Motor neuron (in vitro differentiated cells): ENCODE measurements around the gene IMPACT. TPM values are rescaled to one million over a fixed set of nuclear protein-coding genes. Genes with fewer than 3 reads are reported as not detected.

Experiments
- ATAC-seq, 8 experiments: fragments of 200-7000 bp; cut with Tn5 transposase; replicated peaks in 6 of 8; 2 replicates each; pipeline ENCODE4 v1.8.0; 2021; ENCODE audit warnings: mild to moderate bottlenecking in 8 of 8, moderate library complexity in 8 of 8
- H3K27ac ChIP-seq, 2 donors: fragments of 250-450 bp; sonication (Bioruptor Pico); 2 replicates each; pipeline ENCODE4 v1.9.0; 2021; ENCODE audit warnings: antibody characterized with exemption in 2 of 2, mild to moderate bottlenecking in 2 of 2, moderate library complexity in 1 of 2
- H3K4me1 ChIP-seq, 2 donors: fragments of 250-450 bp; sonication (Bioruptor Pico); replicated peaks in 1 of 2; 2 replicates each; pipeline ENCODE4 v1.6.1; 2021; ENCODE audit warnings: antibody characterized with exemption in 2 of 2, mild to moderate bottlenecking in 2 of 2, moderate library complexity in 1 of 2
- H3K4me3 ChIP-seq, 5 donors: fragments of 250-450 bp; sonication (Bioruptor Pico); 2 replicates each; pipeline ENCODE4 v1.9.0; 2021; ENCODE audit warnings: antibody characterized with exemption in 5 of 5, mild to moderate bottlenecking in 5 of 5, moderate library complexity in 4 of 5
- WGBS, 10 experiments: fragments of 450-650 bp; shearing (Covaris generic); methylation state at CpG; one replicate each; pipeline ENCODE4 v1.0.0; 2022; 5-methylcytosine and 5-hydroxymethylcytosine counted together
- in situ Hi-C, 9 experiments: fragments of 400-800 bp; cut with MboI; loops; one replicate each; pipeline ENCODE4 v1.15.0; 2021; ENCODE audit warnings: low sequenced_read_pairs in 9 of 9, low pct_unique_long_range_greater_than_20kb in 2 of 9; ENCODE audit not compliant: unreplicated experiment in 9 of 9
- total RNA-seq, 8 experiments: library from RNA; unstranded; fragments of 300-600 nt; gene quantifications; 2 replicates each; pipeline versions ENCODE4 v1.2.3 to v1.2.4, GENCODE V29; 2022

Gene IMPACT
- total RNA-seq, 8 experiments from 2014 or later, result 14.6 to 34.7 (median 22.2) TPM

DNA sequence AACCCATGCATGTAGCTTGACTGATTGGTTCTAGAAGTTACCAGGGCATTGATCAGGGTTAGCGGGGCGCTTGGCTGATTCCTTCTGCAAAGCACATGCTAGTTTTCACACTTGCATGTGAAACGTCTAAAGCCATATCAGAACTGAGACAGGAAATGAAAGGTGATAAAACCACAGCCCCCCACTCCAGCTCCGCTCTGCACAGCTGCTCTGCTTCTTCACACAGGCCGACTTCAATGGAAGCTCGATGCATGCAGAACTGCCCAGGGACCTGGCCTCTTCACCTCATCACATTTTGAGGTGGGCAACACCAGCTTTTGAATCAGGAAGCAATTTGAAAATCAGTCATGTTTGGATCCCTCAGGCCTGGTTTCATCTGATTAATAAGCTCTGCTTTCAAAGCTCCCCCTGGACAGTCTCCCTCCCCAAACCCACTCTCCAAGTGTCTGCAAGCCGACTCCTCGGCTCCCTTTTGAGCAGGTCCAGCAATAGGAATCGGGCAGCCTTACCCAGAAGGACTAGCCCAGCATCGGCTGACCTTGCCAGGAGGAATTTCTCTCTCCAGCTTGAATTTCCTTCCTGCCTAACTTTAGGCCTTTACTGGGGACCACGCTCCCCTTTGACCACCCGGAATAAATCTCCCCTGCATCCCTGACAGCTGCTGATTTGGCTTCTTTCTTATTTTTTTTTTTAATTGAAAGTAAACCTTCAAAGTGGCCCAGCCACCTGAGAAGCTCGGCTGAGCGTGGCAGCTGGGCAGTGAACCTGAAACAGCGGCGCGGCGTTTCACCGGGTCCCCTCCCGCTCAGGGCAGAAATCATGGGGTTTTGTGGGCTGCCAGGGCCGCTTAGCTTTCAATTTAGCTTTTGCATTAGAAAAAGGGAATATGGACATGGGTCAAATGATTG, 65.7 kb downstream of the IMPACT start:
- WGBS, 10 experiments, result 43 to 88% (median 72%) methylated on average over 3 to 15 of the region's 21 CpGs
- peak in 5 of 8 experiments; percentile 32 to 71 (median 58) for ATAC-seq
- H3K4me1 ChIP-seq, result peaks cover 10 to 21% of the 10 kb centered on the region in 2 donors
- H3K27ac ChIP-seq, result peak overlapping the region in 1 of 2 donors; percentile 22
- in situ Hi-C loops, result no loop called here
- H3K4me3 ChIP-seq, result no peak overlapping the region

DNA sequence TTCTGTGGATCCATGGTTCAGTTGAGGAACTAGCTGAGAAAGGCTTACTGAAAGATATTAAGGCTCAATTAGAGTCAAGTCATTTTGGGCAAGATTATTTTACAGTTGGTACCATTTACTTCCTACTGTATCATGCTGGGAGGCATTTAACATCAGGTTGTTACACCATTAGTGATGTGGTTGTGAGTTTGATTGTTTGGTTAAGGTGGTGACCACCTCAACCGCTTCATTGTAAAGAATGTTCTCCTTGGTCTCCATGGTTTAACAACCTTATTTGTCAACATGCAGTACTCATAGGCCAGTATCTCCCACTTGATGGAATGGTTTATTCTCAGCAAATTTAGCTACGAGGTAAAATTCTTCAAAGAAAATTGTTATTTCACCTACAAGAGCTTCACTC, 68.1 kb downstream of the IMPACT start:
- Histone ChIP-seq H3K27ac (no peak overlapping the region), H3K4me3 (no peak overlapping the region), H3K4me1 (peaks cover 10 to 19% of the 10 kb centered on the region in 2 donors)
- in situ Hi-C loops, result no loop called here
- WGBS, 10 experiments, result 33 to 100% (median 74%) methylated on average over 1 to 2 of the region's 2 CpGs; no CpG with 5 or more reads in 1 of the 10 experiments
- ATAC-seq, result no peak

DNA sequence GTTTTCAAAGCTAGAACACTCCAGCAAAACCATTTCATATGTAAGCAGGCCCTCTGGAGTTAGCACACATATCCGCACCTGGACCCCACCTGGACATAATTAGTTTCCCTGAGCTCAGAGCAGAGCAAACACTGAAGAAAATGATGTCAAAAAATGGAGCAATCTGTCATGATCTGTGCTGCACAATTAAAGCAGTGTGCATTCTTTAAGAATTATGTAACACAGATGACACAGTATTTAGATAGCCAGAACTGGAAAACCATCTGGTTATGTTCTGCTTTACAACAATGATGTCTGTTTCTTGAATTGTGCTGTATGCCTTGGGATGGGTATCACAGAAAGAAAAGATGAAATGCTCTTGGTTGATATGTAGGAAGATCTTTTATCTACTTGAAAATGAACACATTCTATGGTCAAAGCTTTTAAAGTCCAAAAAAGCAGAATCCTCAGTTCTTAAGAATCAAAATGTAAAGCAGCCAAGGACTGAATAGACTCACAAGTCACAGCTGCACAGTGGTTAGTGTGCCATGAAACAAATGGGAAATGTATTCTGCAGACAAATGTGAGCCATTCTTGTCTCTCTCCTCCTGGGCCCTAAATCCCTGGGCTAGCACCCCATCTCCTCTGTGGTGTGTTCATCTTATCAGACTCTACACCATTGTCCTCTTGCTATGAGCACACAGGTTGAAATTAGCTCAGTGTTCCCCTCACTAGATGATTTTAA, 70.7 kb downstream of the IMPACT start:
- Histone ChIP-seq H3K4me3 (no peak overlapping the region), H3K27ac (no peak overlapping the region), H3K4me1 (peaks cover 5 to 15% of the 10 kb centered on the region in 2 donors)
- 0 to 100% (median 17%) methylated on average over 1 of the region's 1 CpG; no CpG with 5 or more reads in 5 of the 10 experiments for WGBS, 10 experiments
- in situ Hi-C loops, result no loop called here
- ATAC-seq, result peak in 7 of 8 experiments; percentile 17 to 88 (median 50)

DNA sequence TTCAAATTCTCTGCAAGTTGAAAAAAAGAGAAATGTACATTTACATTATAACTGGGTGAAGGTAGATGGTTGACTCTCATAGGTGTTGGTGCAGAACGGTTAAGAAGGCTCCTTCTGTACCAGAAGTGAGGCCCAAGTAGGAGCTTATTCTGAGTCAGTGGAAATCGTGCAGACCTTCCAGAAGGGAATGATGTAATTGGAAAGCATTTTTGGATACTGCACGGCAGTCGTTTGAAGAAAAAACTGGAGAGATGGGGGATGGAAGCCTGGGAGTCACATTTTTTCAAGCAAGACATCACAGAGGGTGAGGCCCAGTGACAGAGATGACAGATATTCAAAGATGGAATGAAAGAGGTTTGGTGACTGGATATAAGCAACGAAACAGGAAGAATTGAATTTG, 73.3 kb downstream of the IMPACT start:
- in situ Hi-C loops, result no loop called here

DNA sequence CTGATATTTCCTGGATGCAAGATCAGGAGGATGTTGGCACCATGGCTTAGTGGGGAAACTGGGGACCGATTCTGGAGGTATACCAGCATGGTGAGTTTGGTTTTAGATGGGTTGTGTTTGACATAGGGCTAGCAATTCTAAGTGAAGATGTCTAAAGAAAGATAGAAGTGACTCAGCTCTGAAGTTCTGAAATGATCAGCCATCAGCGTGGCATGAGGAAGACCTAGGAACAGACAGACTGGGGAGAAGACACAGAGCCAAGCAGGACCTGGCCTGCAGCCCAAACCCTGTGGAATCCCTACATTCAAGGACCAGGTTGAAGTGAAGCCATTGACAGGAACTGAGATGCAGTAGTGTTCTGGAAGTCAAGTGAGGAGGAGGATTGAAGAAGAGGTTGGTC, 73.7 kb downstream of the IMPACT start:
- no peak overlapping the region for H3K4me3 ChIP-seq
- H3K4me1 ChIP-seq, result peaks cover 6 to 16% of the 10 kb centered on the region in 2 donors
- 14 to 94% (median 60%) methylated on average over 1 to 2 of the region's 2 CpGs; no CpG with 5 or more reads in 3 of the 10 experiments for WGBS, 10 experiments
- H3K27ac ChIP-seq, result no peak overlapping the region
- ATAC-seq, result no peak
- in situ Hi-C loops, result no loop called here

More for the DNA sequence above, 73.3 kb downstream of the IMPACT start:
- no peak overlapping the region for H3K27ac ChIP-seq
- H3K4me1 ChIP-seq, result peaks cover 6 to 16% of the 10 kb centered on the region in 2 donors
- 0 to 100% (median 83%) methylated on average over 2 to 5 of the region's 5 CpGs; no CpG with 5 or more reads in 1 of the 10 experiments for WGBS, 10 experiments
- ATAC-seq, result peak in 2 of 8 experiments; percentile 43 to 45
- no peak overlapping the region for H3K4me3 ChIP-seq

DNA sequence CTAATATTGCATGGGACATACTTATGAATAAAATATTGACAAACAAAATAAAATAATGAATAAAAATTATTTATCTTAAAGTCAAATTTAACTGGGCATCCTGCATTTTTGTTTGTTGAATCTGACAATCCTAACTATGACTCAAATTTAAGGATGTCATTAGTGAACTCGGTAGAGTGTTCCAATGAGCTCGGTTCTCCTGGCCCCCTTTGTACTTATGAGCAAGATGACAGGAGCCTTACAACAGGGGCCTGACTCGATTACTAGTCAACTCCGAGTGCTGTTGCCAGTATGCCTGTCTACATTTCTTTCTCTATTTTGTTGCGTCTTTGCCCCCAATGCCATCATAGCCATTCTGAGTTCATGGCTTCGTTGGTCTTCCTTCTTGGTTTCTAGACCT, 74.3 kb downstream of the IMPACT start:
- H3K27ac ChIP-seq, result no peak overlapping the region

DNA sequence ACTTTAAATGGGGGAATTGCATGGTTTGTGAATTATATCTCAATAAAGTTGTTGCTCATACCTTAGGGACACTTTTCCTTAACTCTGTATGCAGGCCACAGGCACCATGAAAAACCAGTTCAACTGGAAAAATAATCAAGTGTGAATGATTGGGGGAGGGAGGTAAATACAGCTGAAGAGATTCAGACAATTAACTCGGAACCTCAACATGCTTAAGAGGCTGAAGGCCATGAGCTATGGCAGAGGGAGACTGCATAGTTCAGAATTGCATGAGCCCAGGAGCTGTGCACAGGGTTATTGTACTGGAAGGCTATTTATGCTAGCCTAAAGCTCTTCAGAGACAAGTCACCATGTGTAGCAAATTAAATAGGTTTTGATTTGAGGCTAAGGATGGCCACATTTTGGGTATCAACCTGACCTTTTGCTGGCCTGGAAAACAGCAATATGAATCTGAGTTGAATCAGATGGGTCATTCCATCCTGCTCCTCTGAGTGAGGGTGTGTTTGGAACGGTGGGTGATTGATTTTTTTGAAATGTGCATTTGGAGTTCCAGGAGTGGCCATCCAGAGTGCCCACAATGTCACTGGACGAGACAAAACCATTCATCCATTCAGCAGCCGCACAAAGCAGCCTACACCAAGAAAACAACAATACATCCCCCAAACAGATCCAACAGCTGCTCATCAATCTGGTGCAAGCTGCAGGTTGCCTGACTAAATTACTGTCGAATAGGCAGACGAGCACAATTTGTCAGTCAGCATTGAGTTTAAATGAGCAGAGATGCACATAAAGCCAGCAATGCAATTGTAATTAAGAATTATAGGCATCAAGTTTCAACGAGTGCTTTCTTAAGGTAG, 76.4 kb downstream of the IMPACT start:
- in situ Hi-C loops, result no loop called here
- Histone ChIP-seq H3K4me3 (no peak overlapping the region), H3K27ac (peak overlapping the region in 1 of 2 donors; percentile 8), H3K4me1 (peaks cover 6 to 17% of the 10 kb centered on the region in 2 donors)
- peak in 5 of 8 experiments; percentile 46 to 89 (median 81) for ATAC-seq
- 6 to 83% (median 35%) methylated on average over 1 to 7 of the region's 7 CpGs; no CpG with 5 or more reads in 1 of the 10 experiments for WGBS, 10 experiments

More for the DNA sequence above, 74.3 kb downstream of the IMPACT start:
- in situ Hi-C loops, result no loop called here
- WGBS, 10 experiments, result 14 to 97% (median 59%) methylated on average over 3 to 6 of the region's 6 CpGs; no CpG with 5 or more reads in 2 of the 10 experiments
- Histone ChIP-seq H3K4me1 (peaks cover 6 to 21% of the 10 kb centered on the region in 2 donors), H3K4me3 (no peak overlapping the region)
- no peak for ATAC-seq

Other genes starting within 250 kb of the IMPACT start
- 10 to 100 TPM; 15.2 to 42.4 (median 23.9) TPM for gene OSBPL1A, start 28.8 kb upstream of the IMPACT start, total RNA-seq
- under 1 TPM in 7 of 8 experiments, not detected in 1; 0.08 to 0.28 (median 0.15) TPM for gene HRH4, start 34.0 kb downstream of the IMPACT start, total RNA-seq